HFF-Myc (cell line): ENCODE results near the gene BCL2L11.

Experiments used
- DNase-seq: peaks from one replicate; pipeline ENCODE4 v3.0.0-alpha.2; 2011; ENCODE audit warnings: low read depth; ENCODE audit errors: extremely low read depth
- H3K4me3 ChIP-seq: replicated peaks from 2 replicates; pipeline ENCODE4 v1.5.1; 2011; ENCODE audit warnings: low read depth, mild to moderate bottlenecking, control low read depth, low read length
- TF ChIP-seq, protein P1 (sequence below): IDR thresholded peaks from 2 replicates; pipeline ENCODE4 v1.5.1; 2012; ENCODE audit warnings: mild to moderate bottlenecking, low read depth, low read length, control low read depth; ENCODE audit errors: missing control alignments

The BCL2L11 gene

DNA sequence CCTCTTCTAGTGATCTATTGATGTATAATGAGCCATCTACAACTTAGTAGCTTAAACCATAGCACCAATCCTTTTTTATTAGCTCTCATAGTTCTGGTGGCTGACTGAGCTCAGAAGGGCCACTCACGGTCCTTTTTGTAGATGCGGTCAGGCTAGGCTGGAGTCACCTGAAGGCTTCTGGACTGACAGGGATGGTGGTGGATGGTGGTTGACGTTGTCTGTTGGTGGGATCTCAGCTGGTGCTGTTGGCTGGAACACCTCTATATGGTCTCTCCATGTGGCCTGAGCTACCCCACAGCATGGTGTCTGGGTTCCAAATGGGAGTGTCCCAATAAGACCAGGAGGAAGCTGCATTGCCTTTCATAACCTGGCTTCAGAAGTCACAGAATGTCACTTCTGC is 68.0 kb downstream of the BCL2L11 start:
- DNase-seq: no peak
- no peak overlapping the region for H3K4me3 ChIP-seq
- TF ChIP-seq, protein P1, sequence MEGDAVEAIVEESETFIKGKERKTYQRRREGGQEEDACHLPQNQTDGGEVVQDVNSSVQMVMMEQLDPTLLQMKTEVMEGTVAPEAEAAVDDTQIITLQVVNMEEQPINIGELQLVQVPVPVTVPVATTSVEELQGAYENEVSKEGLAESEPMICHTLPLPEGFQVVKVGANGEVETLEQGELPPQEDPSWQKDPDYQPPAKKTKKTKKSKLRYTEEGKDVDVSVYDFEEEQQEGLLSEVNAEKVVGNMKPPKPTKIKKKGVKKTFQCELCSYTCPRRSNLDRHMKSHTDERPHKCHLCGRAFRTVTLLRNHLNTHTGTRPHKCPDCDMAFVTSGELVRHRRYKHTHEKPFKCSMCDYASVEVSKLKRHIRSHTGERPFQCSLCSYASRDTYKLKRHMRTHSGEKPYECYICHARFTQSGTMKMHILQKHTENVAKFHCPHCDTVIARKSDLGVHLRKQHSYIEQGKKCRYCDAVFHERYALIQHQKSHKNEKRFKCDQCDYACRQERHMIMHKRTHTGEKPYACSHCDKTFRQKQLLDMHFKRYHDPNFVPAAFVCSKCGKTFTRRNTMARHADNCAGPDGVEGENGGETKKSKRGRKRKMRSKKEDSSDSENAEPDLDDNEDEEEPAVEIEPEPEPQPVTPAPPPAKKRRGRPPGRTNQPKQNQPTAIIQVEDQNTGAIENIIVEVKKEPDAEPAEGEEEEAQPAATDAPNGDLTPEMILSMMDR: no peak

DNA sequence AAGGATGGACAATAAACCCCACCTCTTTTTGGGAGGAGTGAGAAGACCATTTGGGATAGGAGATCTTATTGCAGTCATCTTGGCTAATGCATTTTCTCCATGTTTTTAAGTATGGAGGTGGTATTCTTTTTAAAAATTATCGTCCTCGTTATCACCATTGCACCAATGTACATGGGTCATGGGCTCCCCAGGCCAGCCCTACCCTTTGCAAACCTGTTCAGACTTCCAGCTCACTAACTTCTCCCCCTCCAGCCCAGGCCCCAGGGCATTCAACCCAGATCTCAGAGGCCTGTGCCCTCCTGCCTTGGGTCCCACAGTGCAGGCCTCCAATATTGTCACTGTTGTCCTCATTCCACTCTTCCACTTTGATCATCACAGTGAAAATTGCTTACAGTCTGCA is 68.4 kb downstream of the BCL2L11 start:
- no peak for DNase-seq
- TF ChIP-seq, protein P1: no peak

DNA sequence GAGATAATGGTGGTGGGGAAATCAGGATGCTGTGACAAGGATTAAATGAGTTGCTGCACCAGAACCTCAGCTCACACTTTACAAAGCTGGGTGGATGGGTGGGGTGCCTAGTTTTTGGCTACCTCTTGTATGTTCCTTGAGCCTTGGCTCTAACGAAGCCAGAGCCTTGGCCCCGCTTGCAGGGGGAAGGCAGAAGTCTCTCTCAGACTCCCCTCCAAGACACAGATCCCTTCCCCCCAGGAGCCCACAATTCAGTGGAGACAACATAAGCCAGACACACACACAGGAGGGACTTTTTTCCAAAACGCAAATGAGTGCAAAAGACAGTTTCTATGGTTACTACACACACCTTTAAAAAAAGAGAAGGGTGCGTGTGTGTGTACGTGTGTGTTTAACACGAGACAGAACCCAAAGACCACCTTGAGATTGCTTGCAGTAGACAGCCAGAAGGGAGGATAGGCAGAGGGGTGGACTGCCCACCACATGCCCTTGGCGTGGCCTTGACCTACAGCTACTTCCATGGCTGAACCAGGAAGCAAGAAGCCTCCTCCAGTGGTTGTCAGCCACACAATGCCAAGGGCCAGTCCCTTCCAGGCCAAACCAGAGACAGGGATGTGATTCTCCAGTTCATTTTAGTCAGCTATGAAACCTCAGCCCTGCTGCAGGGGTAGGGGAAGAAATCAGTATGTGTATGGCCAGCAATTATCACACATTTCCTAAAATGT is 70.3 kb downstream of the BCL2L11 start:
- TF ChIP-seq, protein P1: no peak
- DNase-seq: no peak
- H3K4me3 ChIP-seq: no peak overlapping the region

More for the DNA sequence above, 68.4 kb downstream of the BCL2L11 start:
- H3K4me3 ChIP-seq: no peak overlapping the region

DNA sequence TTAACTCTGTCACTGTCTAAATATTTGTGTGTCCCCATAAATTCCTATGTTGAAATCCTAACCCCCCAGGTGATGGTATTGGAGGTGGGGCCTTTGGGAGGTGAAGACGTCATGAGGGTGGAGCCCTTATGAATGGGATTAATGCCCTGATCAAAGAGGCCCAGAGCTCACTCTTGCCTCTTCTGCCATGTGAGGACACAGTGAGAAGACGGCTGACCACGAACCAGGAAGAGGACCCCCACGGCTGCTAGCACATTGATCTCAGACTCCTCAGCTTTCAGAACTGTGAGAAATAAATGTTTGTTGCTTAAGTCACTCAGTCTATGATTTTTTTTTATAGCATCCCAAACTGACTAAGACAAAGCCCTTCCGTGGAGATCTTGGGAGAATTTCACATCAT is 71.2 kb downstream of the BCL2L11 start:
- DNase-seq: no peak
- TF ChIP-seq, protein P1: no peak
- no peak overlapping the region for H3K4me3 ChIP-seq

DNA sequence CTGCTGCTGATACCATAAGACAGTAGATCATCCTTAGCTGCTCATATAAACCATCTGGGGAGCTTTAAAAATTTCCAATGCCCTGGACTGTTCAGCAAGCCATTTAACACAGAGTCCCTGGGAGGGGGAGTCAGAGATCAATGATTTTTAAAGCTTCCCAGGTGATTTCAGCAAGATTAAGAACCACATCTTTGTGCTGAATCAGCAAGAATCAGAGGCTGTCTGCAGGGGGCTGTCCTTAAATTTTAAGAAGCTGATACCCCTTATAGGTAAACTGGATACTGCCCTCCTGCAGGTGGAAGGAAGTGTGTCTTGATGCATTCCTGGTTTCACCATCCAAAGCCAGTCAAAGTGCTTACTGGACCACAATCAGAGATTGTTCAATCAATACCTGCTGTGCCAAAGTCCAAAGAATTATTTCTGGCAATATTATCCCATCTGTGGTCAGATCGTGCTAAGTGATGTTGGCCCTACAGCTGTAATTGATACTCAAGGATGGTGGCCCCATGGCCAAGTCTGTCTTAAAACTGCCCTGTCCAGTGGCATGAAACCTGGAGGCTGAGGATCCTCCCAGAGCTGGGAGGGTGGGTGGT is 72.2 kb downstream of the BCL2L11 start:
- DNase-seq: no peak
- TF ChIP-seq, protein P1: no peak
- no peak overlapping the region for H3K4me3 ChIP-seq

DNA sequence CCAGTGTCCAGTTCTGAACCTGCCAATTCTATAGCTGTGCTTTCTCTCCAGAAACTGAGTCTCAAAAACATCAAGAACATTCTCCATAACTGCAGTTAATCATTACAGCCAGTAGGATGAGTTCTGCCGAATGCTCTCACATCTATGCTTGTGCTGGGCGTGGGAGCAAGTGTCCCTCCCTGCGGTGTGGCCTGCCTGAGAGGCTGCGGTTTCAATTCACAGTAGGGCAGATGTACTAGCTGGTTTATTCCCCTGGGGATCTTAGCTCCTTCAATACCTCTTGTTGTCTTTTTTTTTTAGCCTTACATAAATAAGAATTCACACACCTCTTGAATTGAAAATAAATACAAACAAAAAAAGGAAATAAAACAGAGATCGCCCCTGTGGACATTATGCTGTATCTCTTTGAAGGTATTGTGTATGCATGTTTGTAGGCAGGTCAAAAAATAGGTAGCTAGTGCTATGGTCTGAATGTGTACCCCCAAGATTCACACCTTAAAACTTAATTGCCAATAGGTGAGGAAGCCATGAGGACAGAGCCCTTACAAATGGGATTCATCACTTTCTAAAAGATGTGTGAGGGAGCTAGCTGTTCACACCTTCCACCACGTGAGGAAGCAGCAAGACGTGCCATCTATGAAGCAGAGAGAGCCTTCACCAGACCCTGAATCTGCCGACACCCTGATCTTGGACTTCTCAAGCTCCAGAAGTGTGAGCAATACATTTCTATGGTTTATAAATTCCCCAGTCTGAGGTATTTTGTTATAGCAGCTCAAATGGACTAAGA is 74.3 kb downstream of the BCL2L11 start:
- H3K4me3 ChIP-seq: no peak overlapping the region
- TF ChIP-seq, protein P1: no peak
- DNase-seq: no peak
